BE2C (cell line): ENCODE measurements around the gene IARS2.
"Not testable (repeated sequence)": the region's sequence is repeated elsewhere in the genome, so short reads cannot be mapped to it uniquely, and the experiment has no call there.

Experiments used
- DNase-seq: peaks from one replicate; pipeline ENCODE4 v3.0.0-alpha.2; 2020
- H3K27me3 ChIP-seq: fragments of 250-450 bp; sonication (Bioruptor Pico); 2 replicates; pipeline ENCODE4 v1.5.1; 2020; ENCODE audit warnings: mild to moderate bottlenecking
- H3K36me3 ChIP-seq: fragments of 250-450 bp; sonication (Bioruptor Pico); 2 replicates; pipeline ENCODE4 v1.5.1; 2020; ENCODE audit warnings: mild to moderate bottlenecking
- H3K4me1 ChIP-seq: fragments of 250-450 bp; sonication (Bioruptor Pico); 2 replicates; pipeline ENCODE4 v1.5.1; 2020
- H3K4me3 ChIP-seq: 2 replicates; pipeline ENCODE4 v1.5.1; 2011; ENCODE audit warnings: low read depth, low read length
- H3K9me3 ChIP-seq: fragments of 250-450 bp; sonication (Bioruptor Pico); 2 replicates; pipeline ENCODE4 v1.5.1; 2020
- TF ChIP-seq, protein P1 (sequence below): IDR thresholded peaks from 2 replicates; pipeline ENCODE4 v1.5.1; 2012; ENCODE audit warnings: mild to moderate bottlenecking, low read depth, low read length

Gene IARS2

DNA sequence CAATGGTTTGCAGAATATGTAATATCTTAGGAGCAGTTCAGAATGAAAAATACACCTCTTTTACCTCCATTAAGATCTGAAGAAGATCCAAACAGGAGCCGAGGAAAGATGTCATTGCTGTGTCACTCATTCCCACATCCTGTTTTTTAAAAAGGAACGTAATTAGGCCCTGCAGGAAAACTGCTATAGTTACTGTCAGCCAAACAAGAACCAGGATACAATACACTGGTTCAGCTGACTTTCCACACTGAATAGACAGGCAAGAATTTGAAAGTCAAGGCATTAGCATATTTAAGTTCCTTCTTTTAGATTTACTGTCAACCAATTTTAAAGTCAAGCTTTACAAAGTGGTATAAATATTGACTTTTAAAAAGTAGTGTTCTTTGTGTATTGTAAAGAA lies 63.8 kb downstream of the IARS2 start:
- Histone ChIP-seq H3K36me3 (peaks cover 54% of the 10 kb centered on the region), H3K9me3 (no peaks in the 10 kb centered on the region)
- TF ChIP-seq, protein P1, sequence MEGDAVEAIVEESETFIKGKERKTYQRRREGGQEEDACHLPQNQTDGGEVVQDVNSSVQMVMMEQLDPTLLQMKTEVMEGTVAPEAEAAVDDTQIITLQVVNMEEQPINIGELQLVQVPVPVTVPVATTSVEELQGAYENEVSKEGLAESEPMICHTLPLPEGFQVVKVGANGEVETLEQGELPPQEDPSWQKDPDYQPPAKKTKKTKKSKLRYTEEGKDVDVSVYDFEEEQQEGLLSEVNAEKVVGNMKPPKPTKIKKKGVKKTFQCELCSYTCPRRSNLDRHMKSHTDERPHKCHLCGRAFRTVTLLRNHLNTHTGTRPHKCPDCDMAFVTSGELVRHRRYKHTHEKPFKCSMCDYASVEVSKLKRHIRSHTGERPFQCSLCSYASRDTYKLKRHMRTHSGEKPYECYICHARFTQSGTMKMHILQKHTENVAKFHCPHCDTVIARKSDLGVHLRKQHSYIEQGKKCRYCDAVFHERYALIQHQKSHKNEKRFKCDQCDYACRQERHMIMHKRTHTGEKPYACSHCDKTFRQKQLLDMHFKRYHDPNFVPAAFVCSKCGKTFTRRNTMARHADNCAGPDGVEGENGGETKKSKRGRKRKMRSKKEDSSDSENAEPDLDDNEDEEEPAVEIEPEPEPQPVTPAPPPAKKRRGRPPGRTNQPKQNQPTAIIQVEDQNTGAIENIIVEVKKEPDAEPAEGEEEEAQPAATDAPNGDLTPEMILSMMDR, result no peak

GRCh38 chr1:220158530-220158929 lies 64.6 kb downstream of the IARS2 start:
- DNase-seq, H3K4me3 ChIP-seq, H3K9me3 ChIP-seq, H3K27me3 ChIP-seq, H3K4me1 ChIP-seq: not testable (repeated sequence)
- H3K36me3 ChIP-seq, result peaks cover 49% of the 10 kb centered on the region

More for the DNA sequence above, 63.8 kb downstream of the IARS2 start:
- no peak overlapping the region for H3K4me3 ChIP-seq
- no peaks in the 10 kb centered on the region; the same call in 1 of the 2 replicates for H3K4me1 ChIP-seq
- H3K27me3 ChIP-seq, result no peaks in the 10 kb centered on the region
- no peak for DNase-seq

DNA sequence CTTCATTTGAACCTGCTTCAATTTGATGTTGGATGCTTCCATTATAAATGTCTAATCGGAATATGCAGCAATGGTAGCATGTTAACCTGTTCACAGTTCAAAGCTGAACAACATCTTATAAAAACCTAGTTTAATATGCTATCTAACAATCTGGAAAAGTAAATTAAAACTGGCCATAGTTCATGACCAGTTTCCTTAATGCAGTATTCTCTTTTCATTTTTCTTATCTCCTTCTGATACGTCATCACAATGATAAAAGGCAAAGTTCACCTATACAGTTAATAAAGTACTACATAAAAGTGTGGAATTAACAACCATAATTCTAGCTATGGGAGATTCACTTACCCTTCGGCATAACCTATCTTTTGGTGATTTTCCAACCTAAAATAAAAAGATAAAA lies 65.1 kb downstream of the IARS2 start:
- TF ChIP-seq, protein P1, result no peak
- peaks cover 3% of the 10 kb centered on the region; the same call in 1 of the 2 replicates for H3K4me1 ChIP-seq

GRCh38 chr1:220160027-220160426 lies 66.1 kb downstream of the IARS2 start:
- H3K36me3 ChIP-seq, result peaks cover 42% of the 10 kb centered on the region
- H3K27me3 ChIP-seq, result no peaks in the 10 kb centered on the region
- H3K4me1 ChIP-seq, result peaks cover 3% of the 10 kb centered on the region; the same call in 1 of the 2 replicates
- TF ChIP-seq, protein P1, result no peak
- no peak for DNase-seq
- no peaks in the 10 kb centered on the region for H3K9me3 ChIP-seq
- H3K4me3 ChIP-seq, result no peak overlapping the region

More for the DNA sequence above, 65.1 kb downstream of the IARS2 start:
- Histone ChIP-seq H3K27me3 (no peaks in the 10 kb centered on the region), H3K4me3 (no peak overlapping the region), H3K36me3 (peaks cover 46% of the 10 kb centered on the region), H3K9me3 (no peaks in the 10 kb centered on the region)
- DNase-seq, result no peak

DNA sequence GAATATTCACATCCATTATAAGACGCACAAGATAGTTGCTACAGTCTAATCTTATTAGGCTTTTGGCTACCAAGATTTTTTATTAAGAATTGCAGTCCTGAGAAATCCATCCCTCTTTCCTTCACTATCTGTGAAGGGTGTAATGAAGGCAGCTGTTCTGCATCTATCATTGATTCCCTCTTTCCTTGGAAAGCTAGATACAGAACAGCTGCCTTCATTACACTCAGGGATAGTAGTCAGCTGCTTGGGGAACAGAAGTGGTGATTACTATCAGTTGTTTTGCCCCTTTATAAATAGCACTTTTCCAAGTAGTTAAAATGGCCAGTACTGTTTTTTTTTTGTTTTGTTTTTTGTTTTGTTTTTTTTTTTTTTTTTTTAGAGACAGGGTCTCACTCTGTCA lies 70.2 kb downstream of the IARS2 start:
- no peaks in the 10 kb centered on the region for H3K27me3 ChIP-seq
- H3K36me3 ChIP-seq, result peaks cover 45% of the 10 kb centered on the region
- peaks cover 3% of the 10 kb centered on the region; the same call in 1 of the 2 replicates for H3K4me1 ChIP-seq
- no peaks in the 10 kb centered on the region for H3K9me3 ChIP-seq
- TF ChIP-seq, protein P1, result no peak
- H3K4me3 ChIP-seq, result no peak overlapping the region
- DNase-seq, result no peak

DNA sequence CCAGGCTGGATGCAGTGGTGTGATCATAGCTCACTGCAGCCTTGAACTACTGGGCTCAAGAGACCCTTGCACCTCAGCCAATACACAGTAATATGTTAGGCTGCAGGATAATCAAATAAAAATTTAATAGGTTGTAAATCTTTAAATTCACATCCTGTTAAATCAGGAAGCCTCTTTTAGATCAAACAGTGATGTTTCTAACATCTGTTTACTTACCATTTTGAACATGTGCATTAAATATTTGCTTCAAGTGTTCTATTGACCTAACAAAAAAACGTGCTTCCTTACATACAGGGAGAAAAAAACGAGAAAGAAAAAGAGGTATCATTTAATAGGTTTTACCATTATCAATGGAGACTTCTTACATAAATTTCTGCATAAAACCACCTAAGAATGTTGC lies 70.6 kb downstream of the IARS2 start:
- Histone ChIP-seq H3K4me1 (peaks cover 3% of the 10 kb centered on the region; the same call in 1 of the 2 replicates), H3K4me3 (no peak overlapping the region), H3K27me3 (no peaks in the 10 kb centered on the region), H3K36me3 (peaks cover 49% of the 10 kb centered on the region), H3K9me3 (no peaks in the 10 kb centered on the region)
- no peak for DNase-seq
- TF ChIP-seq, protein P1, result no peak

DNA sequence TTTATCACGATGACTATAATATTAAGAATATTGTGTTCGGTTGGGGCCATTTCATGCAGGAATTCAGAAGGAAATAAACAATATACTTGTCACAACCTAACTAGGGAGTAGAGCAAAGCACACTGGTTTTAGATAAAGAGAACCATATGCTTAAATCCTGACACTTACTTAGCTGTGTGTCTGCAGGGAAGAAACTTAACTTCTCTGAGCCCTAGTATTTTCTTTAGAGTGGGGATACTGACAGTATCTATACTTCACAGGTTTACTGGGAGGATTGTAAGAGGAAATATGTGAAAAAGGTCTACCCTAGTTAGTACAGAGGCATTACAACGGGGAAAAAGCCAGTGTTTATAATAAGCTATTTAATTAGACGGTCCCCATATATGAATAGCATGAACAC lies 72.9 kb downstream of the IARS2 start:
- no peaks in the 10 kb centered on the region for H3K9me3 ChIP-seq
- DNase-seq, result no peak
- H3K27me3 ChIP-seq, result no peaks in the 10 kb centered on the region
- TF ChIP-seq, protein P1, result no peak
- peaks cover 55% of the 10 kb centered on the region for H3K36me3 ChIP-seq
- H3K4me1 ChIP-seq, result peaks cover 3% of the 10 kb centered on the region; the same call in 1 of the 2 replicates
- no peak overlapping the region for H3K4me3 ChIP-seq

- not testable (repeated sequence) for H3K4me3 ChIP-seq, H3K9me3 ChIP-seq, DNase-seq, H3K27me3 ChIP-seq, H3K4me1 ChIP-seq
- peaks cover 55% of the 10 kb centered on the region for H3K36me3 ChIP-seq
Observed at GRCh38 chr1:220169887-220170286, 76.0 kb downstream of the IARS2 start.
